ENCODE data around the gene LDLRAD4.

DNA sequence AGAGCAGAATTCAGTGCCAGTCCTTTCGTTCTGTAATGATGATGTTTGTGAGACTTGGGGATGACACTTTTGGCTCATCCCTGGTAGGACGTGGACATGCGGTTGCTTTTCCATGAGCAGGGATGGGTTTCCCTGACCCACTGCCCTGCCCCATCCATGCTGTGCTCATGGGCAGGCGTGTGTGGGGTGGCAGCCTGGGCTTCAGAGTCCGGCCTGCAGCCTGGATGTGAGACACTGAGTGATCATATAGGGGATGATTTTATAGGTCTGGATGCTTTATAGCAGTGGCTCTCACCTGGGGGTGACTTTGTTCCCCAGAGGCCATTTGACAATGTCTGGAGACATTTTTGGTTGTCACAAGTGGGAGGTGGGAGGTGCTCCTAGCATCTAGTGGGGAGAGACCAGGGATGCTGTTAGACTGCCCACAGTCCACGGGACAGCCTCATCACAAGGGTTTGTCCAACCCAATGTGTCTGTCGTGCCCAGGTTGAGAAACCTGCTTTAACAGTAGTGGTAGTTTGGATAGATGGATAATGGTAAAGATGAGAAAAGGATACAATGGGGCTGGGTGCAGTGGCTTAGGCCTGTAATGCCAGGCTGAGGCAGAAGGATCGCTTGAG lies 38.9 kb downstream of the LDLRAD4 start:
- TF ChIP-seq GATA2 (IDR thresholded peaks at IDR 0.05; ENCODE audit: low read depth, low read length) = no peak
- TF ChIP-seq GATA3 (IDR thresholded peaks at IDR 0.05; ENCODE audit: low read depth, low read length) = no peak
